Measurements from ENCODE around the gene ACOT4.
"Not testable (repeated sequence)": the region's sequence is repeated elsewhere in the genome, so short reads cannot be mapped to it uniquely, and the experiment has no call there.

Gene ACOT4, protein sequence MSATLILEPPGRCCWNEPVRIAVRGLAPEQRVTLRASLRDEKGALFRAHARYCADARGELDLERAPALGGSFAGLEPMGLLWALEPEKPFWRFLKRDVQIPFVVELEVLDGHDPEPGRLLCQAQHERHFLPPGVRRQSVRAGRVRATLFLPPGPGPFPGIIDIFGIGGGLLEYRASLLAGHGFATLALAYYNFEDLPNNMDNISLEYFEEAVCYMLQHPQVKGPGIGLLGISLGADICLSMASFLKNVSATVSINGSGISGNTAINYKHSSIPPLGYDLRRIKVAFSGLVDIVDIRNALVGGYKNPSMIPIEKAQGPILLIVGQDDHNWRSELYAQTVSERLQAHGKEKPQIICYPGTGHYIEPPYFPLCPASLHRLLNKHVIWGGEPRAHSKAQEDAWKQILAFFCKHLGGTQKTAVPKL

DNA sequence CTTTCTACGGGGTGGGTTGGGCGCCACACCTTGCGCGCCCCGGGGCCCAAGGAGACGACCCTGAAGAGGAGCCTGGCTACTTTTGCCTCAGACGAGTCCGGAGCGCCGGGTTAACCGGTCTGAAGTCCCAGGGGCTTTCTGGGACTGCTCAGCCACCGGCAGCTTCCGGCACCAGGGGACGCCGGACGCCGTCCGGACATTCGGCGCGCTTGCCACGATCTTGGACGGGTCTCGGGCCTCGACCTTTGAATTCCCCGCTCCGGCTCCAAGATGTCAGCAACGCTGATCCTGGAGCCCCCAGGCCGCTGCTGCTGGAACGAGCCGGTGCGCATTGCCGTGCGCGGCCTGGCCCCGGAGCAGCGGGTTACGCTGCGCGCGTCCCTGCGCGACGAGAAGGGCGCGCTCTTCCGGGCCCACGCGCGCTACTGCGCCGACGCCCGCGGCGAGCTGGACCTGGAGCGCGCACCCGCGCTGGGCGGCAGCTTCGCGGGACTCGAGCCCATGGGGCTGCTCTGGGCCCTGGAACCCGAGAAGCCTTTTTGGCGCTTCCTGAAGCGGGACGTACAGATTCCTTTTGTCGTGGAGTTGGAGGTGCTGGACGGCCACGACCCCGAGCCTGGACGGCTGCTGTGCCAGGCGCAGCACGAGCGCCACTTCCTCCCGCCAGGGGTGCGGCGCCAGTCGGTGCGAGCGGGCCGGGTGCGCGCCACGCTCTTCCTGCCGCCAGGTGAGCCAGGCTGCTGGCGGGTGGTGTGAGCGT lies at the start of gene ACOT4:
TSS of gene ACOT4 (plus strand) at position 184 of the 760 bp plus-strand sequence. CDS start at position 271, 87 bp downstream.
- peak in 5 of 14 donors; percentile 2 to 41 (median 21) for DNase-seq

DNA sequence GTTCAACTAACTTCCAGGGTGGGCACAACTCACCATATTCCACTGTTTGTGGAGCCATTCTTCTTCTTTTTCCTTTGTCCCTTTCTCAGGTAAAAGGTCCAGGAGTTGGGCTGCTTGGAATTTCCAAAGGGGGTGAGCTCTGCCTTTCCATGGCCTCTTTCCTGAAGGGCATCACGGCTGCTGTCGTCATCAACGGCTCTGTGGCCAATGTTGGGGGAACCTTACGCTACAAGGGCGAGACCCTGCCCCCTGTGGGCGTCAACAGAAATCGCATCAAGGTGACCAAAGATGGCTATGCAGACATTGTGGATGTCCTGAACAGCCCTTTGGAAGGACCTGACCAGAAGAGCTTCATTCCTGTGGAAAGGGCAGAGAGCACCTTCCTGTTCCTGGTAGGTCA lies 48.7 kb upstream of the ACOT4 start:
- DNase-seq: not testable (repeated sequence)

DNA sequence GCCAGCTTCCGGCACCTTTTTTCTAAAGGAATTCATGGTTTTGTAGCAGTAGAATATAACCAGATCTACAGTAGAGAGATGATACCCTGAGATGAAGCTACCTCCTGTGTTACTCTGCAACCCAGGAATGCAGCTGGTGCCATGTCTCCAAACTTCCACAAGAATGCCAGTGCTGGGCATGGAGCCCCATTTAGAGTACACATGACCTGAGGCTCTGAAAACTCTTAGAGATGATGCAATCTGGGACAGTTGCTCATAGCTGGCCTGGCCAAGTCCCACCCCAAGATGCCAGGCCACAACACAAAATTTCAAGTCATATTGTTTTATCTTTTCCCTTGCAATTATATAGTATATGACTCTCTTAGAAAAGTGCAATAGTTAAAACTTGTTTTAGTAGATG lies 46.3 kb upstream of the ACOT4 start:
- not testable (repeated sequence) for DNase-seq

DNA sequence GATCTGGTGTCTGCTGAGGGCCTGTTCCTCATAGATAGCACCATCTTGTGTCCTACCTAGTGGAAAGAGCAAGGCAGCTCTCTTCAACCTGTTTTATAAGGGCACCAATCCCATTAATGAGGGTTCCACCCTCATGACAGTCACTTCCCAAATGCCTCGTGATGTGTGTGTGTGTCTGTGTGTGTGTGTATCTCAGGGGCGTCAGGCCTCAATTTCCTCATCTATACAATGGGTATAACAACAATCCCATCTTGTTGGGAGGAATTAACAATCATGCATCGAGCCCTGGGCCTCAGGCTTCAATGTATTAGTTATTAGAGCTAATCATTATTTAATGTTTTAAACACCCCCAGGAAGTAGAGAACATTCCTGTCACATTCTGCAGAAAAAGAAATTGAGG lies 42.6 kb upstream of the ACOT4 start:
- not testable (repeated sequence) for DNase-seq

DNA sequence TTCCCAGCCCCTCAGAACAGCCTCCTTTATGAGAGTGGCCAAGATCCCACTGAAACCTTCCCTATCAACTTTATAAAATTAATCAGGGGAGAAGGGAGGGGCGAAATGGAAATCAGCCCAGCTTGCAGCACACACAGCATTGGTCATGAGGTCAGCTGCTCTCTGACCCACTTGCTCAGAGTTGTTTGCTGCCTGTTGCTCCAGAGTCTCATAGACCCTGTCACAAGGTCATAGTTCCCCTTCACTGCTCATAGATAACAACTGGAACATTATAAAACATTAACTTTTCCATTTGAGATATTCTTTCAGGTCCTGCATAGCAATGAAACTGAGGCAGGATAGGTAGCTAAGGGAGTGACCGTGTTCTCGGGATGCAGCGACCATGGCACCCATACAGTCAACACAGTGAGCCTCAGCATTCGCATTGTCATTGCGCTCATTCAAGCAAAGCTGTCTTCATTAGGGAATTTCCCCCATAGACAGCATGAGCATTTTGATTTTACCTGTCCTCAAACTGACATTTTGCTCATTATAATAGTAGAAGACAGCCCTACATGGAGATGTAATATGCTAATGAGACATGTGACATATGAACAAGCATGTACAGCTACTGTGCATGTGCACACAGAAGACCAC lies 41.7 kb upstream of the ACOT4 start:
- not testable (repeated sequence) for DNase-seq

DNA sequence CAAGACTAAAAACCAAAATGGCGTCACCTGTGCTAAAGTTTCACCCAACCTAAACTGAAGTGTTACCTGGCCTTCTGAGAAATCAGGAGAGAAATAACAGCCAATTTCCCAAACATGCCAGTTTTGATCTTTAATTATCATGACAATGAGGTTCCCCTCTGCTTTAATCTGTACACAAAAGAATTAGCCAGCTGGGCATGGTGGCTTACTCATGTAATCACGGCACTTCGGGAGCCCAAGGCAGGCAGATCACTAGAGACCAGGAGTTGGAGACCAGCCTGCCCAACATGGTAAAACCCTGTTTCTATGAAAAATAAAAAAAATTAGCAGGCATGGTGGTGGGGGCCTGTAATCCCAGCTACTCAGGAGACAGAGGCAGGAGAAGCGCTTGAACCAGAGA lies 37.8 kb upstream of the ACOT4 start:
- no peak for DNase-seq

DNA sequence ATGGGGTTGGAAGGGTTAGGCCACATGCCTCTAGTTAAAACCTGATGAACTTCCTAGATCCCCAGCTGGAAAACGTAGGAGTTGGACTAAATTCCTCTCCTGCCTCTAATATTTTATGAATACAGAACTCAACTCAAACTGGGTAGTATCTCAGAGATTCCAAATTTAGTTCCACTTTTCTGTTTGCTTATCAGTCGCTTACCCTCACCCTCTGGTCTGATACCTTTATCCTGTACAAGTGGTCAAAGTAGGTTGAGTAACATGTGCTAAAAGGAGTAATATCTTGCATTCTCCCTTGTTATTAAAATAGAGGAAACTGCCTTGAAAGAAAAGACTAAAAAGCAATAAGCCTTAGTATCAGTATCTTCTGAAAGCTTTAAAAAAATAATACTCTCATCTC lies 34.5 kb upstream of the ACOT4 start:
- DNase-seq: not testable (repeated sequence)

DNA sequence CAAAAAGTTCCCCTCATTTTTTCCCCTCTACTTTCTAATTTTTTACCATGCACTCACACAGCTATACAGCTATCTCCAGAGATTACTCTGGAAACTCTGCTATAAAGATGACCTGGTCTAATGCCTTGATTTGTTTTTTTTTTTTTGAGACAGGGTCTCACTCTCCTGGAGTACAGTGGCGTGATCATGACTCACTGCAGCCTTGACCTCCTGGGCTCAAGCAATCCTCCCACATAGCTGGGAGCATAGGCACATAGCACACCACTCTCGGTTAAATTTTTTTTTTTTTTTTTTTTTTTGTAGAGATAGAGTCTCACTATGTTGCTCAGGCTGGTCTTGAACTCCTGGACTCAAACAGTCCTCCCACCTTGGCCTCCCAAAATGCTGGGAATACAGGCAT lies 33.4 kb upstream of the ACOT4 start:
- not testable (repeated sequence) for DNase-seq

DNA sequence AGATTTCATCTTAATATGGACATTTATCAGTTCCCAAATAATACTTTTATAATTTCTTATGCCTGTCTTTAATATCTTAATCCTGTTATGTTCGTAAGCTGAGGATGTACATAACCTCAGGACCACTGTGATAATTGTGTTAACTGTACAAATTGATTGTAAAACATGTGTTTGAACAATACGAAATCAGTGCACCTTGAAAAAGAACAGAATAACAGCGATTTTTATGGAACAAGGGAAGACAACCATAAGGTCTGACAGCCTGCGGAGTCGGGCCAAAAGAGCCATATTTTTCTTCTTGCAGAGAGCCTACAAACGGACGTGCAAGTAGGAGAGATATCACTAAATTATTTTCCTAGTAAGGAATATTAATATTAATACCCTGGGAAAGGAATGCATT lies 29.4 kb upstream of the ACOT4 start:
- not testable (repeated sequence) for DNase-seq

DNA sequence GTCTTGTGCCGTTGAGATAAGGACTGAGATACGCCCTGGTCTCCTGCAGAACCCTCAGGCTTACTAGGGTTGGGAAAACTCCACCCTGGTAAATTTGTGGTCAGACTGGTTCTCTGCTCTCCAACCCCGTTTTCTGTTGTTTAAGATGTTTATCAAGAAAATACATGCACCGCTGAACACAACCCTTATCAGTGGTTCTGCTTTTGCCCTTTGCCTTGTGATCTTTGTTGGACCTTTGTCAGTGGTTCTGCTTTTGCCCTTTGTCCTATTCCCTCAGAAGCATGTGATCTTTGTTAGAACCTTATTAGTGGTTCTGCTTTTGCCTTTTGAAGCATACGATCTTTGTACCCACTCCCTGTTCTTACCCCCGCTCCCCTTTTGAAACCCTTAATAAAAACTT lies 29.0 kb upstream of the ACOT4 start:
- DNase-seq: not testable (repeated sequence)

DNA sequence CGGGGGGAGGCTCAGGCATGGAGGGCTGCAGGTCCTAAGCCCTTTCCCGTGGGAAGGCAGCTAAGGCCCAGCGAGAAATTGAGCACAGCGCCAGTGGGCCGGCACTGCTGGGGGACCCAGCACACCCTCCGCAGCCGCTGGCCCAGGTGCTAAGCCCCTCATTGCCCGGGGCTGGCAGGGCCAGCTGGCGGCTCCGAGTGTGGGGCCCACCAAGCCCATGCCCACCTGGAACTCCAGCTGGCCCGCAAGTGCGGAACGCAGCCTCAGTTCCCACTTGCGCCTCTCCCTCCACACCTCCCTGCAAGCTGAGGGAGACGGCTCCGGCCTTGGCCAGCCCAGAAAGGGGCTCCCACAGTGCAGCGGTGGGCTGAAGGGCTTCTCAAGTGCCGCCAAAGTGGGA lies 25.2 kb upstream of the ACOT4 start:
- not testable (repeated sequence) for DNase-seq

DNA sequence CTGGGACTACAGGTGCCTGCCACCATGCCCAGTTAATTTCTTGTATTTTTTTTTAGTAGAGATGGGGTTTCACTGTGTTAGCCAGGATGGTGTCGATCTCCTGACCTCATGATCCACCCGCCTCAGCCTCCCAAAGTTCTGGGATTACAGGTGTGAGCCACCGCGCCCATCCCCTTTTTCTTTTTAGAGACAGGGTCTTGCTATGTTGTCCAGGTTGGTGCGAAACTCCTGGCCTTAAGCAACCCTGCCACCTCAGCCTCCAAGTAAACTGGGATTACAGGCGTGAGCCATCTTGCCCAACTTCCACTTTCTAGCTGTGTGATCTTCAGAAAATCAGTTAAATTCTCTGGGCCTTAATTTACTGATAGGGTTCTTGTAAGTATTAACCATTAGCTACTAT lies 24.7 kb upstream of the ACOT4 start:
- not testable (repeated sequence) for DNase-seq

DNA sequence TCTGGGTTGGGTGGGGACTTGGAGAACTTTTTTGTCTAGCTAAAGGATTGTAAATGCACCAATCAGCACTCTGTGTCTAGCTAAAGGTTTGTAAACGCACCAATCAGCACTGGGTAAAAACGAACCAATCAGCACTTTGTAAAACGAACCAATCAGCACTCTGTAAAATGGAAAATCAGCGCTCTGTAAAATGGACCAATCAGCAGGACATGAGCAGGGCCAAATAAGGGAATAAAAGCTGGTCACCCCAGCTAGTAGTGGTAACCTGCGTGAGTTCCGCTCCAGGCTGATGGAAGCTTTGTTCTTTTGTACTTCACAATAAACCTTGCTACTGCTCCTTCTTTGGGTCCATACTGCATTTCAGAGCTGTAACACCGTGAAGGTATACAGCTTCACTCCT lies 24.3 kb upstream of the ACOT4 start:
- DNase-seq: no peak

DNA sequence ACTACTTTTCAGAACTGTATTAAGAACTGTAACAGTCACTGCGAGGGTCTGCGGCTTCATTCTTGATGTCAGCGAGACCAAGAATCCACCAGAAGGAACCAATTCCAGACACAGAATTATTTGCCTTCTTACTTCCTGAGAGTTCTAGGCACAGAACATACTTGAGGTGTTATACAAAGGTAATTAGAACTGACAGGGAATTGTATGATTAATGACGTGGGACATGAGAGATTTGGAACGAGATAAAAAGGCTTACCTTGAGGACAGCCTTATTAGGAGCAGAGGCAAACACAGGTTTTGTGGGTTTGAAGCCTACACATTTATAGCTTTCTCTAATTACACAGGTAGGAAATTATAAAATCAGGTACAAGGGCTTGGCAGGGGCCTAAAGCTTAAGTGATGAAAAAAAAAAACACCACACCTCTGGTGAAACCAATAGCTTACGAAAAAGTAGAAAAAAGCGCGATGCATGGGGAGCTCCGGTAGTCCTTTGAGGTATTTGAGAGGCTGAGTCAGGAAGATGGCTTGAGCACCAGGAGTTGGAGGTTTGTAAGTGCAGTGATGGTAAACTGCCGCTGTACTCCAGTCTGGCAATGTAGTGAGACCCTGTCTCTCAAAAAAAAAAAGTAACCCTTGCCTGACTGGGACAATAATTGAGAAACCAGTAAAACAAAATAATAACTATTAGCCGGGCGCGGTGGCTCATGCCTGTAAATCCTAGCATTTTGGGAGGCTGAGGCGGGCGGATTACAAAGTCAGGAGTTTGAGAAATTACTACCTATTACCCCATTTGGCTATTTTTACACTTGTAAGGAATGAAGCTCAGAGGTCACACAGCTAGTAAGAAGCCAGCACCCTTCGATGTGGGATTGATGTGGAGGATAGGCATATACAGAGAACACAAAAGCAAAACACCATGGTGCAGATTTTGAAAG lies 23.5 kb upstream of the ACOT4 start:
- no peak for DNase-seq

DNA sequence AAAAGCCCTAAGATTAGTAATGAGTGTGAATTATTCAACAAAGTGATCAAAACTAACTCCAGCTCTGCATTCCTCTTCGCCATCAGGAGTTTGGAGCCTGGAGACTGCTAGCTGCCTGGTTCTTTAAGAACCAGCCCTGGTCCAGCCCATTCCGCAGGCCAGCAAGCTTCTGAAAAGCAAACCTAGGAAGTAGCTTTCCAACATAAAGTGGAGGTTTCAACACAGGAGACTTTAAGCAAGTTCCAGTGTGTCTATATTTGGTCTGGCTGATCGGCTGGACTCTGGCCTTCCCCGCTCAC lies 22.8 kb upstream of the ACOT4 start:
- DNase-seq: not testable (repeated sequence)

DNA sequence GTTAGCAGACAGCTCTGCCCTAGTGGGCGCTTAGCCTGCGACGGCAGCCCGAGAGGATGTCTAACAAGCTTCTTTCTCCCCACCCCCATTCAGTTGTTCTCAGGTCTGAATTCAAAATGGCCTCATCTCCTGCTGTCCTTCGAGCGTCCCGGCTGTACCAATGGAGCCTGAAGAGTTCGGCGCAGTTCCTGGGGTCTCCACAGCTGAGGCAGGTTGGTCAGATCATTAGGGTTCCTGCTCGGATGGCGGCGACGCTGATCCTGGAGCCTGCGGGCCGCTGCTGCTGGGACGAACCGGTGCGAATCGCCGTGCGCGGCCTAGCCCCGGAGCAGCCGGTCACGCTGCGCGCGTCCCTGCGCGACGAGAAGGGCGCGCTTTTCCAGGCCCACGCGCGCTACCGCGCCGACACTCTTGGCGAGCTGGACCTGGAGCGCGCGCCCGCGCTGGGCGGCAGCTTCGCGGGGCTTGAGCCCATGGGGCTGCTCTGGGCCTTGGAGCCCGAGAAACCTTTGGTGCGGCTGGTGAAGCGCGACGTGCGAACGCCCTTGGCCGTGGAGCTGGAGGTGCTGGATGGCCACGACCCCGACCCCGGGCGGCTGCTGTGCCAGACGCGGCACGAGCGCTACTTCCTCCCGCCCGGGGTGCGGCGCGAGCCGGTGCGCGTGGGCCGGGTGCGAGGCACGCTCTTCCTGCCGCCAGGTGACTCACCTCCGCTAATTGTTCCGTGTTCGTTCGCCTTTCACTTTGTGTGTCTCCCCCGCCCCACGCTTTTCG lies 22.3 kb upstream of the ACOT4 start, which contains the start of gene ACOT2:
TSS of gene ACOT2 (plus strand) at position 29 of the 774 bp plus-strand sequence. CDS start at position 57, 28 bp downstream.
- DNase-seq: peak in 13 of 14 donors; percentile 20 to 84 (median 59)

DNA sequence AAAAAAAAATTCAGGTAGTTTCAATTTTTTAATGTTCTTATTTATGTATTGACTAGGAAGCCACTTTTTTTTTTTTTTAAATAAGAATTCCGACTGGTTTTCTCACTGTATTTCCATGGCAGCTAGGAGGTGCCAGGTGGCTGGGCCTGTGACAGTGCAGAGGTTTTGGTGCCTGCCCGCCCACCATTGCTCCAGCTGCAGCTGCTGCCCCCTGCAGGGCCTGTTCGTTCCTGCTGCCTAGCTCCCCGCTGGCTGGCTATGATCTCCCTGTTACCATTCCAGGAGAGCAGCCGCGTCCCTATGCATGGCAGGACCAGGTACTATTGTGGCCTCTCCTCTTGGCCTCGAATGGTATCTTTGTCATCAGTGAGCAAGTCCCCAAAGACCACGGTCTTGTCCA lies 20.8 kb upstream of the ACOT4 start:
- peak in 7 of 14 donors; percentile 3 to 32 (median 9) for DNase-seq

DNA sequence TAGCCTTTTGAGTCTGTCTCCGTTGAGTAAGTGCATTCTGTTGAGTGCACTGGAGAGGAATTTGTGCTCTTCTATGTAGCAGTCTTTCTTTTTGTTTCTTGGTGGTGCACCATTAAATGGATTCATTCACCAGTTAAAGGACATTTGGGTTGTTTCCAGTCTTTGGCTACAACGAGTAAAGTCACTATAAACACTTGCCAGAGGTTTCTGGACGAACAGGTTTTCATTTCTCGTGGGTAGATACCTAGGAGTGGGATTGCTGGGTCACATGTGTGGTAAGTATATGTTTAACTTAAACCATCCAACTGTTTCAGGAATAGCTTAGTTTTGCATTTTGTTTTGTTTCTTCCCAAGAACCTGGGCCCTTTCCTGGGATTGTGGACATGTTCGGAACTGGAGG lies 18.6 kb upstream of the ACOT4 start:
- not testable (repeated sequence) for DNase-seq

DNA sequence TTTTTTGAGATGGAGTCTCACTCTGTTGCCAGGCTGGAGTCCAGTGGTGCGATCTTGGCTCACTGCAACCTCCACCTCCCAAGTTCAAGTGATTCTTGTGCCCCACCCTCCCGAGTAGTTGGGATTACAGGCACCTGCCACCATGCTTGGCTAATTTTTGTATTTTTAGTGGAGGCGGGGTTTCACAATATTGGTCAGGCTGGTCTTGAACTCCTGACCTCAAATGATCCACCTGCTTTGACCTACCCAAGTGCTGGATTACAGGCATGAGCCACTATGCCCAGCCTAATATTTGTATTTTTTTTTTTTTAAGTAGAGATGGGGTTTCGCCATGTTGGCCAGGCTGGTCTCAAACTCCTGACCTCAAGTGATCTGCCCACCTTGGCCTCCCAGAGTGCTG lies 17.9 kb upstream of the ACOT4 start:
- not testable (repeated sequence) for DNase-seq

DNA sequence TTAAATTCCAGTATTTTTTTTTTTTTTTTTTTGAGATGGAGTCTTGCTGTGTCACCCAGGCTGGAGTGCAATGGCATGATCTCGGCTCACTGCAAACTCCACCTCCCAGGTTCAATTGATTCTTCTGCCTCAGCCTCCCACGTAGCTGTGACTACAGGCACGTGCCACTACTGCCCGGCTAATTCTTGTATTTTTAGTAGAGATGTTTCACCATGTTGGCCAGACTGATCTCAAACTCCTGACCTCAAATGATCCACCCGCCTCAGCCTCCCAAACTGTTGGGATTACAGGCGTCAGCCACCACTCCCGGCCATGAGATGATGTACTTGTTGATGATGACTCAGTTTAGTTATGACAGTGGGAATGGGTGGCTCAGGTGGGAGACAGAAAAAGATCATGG lies 17.4 kb upstream of the ACOT4 start:
- DNase-seq: not testable (repeated sequence)

DNA sequence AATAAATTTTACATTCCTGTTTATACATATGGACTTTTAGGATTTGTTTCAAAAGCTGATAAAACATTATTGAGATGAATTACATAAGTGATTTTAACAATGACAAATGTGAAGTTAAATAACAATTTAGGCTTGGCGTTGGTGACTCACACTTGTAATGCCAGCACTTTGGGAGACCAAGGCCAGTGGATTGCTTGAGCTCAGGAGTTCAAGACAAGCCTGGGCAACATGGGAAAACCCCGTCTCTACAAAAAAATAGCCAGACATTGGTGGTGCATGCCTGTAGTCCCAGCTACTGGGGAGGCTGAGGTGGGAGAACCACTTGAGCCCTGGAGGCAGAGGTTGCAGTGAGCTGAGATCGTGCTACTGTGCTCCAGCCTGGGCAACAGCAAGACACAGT lies 15.3 kb upstream of the ACOT4 start:
- no peak for DNase-seq

Measured in C1 segment of cervical spinal cord (tissue), 14 donors.